Measurements from ENCODE around the gene KLK12.
"Not testable (repeated sequence)": the region's sequence is repeated elsewhere in the genome, so short reads cannot be mapped to it uniquely, and the experiment has no call there.

The KLK12 gene

DNA sequence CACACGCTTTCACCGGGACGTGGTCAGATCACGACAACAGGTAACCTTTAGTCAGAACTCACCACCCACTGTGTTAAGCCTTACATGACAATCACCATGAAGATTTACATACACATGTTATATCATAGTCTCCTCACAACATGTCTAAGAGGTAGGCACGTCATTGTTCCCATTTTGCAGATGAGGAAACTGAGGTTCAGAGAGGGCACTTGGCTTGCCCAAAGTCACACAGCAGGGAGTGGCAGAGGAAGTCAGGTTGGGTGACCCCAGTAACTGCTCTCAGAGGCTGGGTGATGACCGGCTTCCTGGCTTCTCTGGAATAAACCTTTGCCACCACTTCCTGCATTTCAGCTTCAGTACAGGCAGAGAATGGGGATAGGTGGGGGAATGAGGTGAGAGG, 20.6 kb downstream of the KLK12 start:
- DNase-seq: no peak

GRCh38 chr19:51012661-51013190, 22.1 kb downstream of the KLK12 start:
- DNase-seq: no peak

GRCh38 chr19:51010066-51010795, 24.6 kb downstream of the KLK12 start:
- DNase-seq: no peak

DNA sequence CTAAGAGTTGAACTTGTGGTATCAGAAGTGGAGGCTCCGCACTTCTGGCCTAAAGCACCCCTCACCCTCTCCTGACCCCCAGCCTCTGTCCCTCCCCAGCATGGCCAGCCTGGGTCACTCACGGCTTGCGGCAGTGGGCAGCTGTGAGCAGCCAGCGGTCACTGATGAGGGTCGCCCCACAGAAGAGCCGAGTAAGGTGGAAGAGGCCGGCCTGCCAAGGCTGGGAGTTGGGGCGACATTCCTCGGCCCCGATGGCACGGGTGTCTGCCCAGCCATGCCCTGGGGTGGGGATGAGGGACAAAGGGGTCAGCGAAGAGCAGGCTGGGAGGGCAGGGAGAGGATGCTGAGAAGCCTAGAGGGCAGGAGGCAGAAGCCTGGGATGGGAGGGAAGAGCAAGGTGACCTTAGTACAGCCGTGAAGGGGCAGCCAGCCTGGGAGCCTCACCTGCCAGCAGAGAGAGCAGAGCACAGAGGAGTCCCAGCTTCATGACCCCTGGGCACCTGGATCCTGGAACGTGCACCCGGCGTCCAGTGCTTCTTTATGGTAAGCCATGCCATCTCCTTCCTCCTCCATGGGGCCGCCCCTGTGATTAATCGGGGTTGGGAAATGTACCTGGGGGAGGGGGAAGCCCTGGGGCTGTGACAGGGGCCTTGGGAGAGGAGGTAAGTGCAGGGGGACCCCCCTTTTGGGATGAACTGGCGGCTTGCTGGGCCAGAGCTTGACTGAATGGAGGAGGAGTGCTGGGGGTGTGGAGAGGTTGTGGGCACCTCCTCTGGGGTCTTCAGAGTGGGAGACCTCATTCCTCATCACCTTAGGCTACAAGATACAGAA, 25.5 kb downstream of the KLK12 start:
- DNase-seq: no peak

DNA sequence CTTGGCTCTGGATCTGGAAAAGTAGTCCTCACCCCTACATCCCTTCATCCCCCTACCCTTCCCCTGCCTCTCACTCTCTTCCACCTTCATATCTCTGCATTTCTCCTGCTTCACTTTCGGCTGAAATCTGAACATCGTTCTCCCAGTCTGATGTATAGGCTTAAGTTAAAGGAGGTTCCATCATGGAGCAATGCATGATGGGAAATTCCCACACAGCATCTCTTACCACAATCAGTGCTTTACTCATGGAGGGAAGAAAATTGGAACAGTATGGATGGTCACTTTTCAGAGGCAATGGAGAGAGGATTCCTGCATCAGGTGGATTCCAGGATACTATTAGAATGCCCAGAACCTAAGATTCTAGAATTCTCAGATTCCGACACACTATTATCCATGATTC, 27.3 kb downstream of the KLK12 start:
- no peak for DNase-seq

- DNase-seq: no peak
Observed at GRCh38 chr19:51006406-51006805, 28.4 kb downstream of the KLK12 start.

DNA sequence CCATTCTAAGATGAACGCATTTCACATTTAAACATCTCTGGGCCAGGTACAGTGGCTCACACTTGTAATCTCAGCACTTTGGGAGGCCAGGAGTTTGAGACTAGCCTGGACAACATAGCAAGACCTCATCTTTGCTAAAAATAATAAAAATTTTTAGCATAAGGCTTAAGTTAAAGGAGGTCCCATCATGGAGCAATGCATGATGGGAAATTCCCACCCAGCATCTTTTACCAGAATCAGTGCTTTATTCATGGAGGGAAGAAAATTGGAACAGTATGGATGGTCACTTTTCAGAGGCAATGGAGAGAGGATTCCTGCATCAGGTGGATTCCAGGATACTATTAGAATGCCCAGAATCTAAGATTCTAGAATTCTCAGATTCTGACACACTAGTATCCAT, 29.6 kb downstream of the KLK12 start:
- DNase-seq: no peak

DNA sequence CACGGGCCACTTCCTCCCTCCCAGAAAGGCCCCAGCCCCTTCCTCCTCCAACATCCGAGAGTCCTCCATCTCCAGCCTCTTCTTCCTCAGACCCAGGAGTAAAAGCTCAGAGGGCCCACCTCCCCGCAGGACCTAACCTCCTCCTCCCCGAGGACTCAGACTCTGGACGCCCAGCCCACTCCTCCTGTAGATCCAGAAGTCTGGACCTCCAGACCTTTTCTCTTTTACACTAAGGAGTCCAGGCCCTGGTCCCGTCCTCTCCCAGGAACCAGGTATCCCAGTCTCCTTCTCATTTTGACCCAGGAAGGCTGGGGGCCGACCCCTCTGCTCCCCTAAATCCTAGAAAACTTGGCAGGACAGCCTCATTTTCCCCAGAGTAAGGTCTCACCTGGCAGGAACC, 31.5 kb downstream of the KLK12 start:
- DNase-seq: no peak

DNA sequence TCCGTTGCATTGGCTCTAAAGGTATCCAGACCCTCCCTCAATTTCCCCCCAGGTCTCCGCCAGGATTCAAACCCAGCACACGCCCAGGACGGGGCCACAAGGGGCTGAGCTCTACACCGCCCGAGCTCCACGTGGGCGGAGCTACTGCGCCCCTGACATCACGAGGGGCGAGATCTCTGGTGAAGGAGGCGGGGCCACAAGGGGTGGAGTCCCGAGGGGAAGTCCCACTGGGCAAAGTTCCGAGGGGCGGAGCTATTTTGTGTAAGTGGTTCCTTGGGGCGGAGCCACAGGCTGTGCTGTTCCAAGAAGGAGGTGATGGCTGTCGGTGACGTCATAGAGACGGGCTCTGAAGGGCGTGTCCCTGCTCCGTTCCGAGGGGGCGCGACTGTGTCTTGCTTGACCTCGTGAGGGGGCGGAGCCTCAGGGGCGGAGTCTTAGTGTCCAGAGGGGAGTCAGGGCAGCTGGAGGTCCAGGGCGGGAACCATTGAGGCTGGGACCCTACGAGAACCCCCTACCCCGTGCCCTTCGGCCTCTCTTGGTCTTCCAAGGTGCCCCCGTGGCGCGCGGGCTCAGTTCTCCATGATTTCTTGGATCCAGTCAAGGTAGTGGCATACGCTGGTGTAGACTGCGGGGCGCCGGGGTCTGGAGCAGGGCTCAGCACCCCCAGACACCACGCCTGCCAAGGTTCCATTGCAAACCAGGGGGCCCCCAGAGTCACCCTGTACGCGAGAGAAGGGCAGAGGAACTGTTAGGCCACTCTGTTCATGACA, 32.1 kb downstream of the KLK12 start:
- no peak for DNase-seq

DNA sequence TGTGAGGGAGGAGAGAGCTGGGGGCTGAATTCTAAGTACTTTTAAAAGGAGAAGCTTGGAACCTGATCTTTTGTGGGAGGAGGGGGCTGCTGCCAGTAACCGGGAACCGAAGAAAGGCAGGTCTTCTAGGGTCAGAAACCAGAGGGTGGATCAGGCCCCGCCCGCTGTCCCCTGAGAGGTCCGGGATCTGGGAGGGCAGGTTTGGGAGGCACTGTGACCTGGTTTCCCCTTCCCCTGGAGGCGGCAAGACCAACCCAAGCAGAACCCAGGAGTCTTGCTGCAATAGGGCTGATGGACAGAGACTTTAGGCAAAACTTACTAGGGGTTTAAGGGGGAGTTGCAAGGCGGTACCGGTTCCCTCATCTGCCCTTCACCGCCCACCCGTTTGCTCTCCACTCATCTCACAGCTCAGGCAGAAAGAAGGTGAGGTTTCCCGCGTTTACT, 32.7 kb downstream of the KLK12 start:
- no peak for DNase-seq

- DNase-seq: no peak
Observed at GRCh38 chr19:51001515-51001914, 33.3 kb downstream of the KLK12 start, which contains the start of gene KLK8. TSS of gene KLK8 (minus strand) at chr19:51001604. CDS start at chr19:51001167, 437 bp downstream.

- DNase-seq: no peak
Observed at GRCh38 chr19:51000981-51001380, 33.8 kb downstream of the KLK12 start.

DNA sequence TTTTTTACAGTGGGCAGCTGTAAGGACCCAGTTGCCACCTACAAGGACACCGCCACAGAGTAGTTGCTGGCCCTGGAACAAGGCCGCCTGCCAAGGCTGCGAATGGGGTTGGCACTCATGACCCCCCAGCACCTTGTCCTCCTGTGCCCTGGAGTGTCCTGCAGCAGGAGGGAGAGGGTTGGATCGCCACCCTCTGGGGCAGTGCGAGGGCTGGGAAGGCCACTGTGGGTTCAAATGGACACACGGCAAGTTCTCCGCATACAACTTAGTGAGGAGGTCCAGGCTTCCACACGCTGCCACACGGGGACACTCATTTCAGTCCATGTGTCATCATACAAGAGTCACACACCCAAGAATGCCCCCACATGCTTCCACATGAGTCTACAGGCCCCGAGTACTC, 34.4 kb downstream of the KLK12 start:
- no peak for DNase-seq

DNA sequence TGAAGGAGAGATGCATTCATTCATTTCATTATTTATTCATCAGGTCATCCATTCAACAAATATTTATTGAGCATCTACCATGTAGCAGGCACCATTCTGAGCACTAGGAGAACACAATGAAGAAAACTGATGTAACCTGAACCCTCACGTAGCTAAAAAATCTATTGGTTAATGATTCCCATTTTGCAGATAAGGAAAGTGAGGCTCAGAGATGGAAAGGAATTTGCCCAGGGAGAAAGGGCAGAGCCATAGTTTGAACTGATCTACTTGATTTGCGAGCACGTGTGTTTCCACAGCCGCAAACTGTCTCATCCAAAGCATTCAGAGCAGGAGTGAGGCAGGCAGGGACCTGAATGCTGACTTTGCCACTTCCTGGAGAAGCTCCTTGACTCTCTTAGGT, 36.1 kb downstream of the KLK12 start:
- DNase-seq: no peak

- no peak for DNase-seq
Observed at GRCh38 chr19:50998061-50998460, 36.7 kb downstream of the KLK12 start.

DNA sequence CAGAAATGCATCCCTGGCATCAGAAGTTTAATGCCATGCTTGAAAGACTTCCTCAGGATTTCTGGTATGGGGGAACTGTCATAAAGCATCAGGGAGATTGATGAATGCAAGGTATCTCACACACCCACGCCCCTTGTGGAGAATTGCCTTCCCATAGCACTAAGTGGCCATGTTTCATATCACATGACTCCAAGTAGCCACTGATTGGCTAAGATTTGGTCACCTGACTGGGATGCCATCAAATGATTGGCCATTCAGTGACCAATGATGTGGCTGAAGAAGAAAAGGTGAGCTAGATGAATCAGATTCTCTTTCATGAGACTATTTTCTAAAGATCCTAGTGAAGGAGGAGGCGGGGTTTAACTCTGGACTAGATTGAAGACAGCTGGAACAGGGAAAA, 40.7 kb downstream of the KLK12 start:
- no peak for DNase-seq

DNA sequence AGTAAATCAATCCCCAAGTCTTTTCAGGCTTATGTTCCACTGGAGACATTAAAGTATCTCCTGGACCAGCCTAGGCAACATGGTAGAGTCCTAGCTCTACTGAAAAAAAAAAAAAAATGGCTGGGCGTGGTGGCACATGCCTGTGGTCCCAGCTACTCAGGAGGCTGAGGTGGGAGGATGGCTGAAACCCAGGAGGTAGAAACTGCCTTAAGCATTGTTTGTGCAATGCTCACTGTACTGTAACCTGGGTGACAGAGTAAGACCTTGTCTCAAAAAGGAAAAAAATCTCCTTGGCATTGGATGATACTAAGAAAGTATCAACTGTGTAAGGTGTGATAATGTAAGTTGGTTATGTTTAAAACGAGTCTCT, 42.2 kb downstream of the KLK12 start:
- DNase-seq: no peak

DNA sequence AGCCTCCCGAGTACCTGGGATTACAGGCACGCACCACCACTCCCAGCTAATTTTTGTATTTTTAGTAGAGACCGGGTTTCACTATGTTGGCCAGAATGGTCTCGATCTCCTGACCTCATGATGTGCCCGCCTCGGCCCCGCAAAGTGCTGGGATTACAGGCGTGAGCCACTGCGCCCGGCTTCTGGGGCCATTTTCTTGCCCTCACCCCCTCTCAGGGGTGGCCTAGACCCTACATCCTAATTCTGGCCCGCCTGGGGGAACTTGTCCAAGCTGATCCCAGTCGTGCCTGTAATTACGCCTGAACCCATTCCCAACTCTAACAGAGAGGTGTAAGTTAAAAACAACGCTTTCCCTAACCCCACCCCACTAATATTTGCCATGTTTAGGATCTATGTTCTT, 50.4 kb downstream of the KLK12 start:
- DNase-seq: not testable (repeated sequence)

DNA sequence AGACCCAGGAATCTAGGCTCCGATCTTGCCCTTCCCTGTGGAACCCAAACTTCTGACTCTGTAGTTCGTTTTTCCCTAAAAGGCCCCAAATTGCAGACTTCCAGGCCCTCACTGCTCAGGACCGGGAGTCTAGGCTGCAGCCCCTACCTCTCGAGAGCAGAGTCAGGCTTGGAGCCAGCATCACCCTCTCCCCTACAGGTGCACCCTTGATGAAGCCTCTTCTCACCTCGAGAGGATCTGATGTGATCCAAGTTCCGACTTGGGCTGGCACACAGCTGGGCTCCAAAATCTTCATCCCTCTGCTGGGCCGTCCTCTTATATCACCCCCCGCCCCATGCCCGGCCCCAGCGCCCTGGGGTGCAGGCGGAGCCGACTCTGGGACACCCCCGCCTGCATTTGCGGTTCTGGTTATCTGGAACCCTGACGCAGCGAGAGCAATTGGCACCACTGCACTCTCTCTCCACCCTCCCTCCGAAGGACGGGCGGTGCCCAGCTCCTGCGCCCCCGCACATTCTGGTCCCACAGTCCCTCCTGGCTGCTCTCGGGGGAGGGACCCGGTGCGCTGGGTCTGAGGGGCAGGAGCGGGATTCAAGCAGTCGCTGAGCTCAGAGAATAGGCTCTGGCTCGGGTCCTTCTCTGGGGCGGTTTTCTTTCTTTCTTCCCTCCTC, 51.0 kb downstream of the KLK12 start, which contains the start of gene KLK7:
KLK7 (minus strand) TSS at position 293 of the 668 bp plus-strand sequence. CDS start 1,518 bp downstream, outside the sequence.
- DNase-seq: no peak

- no peak for DNase-seq
Observed at GRCh38 chr19:50982186-50982585, 52.6 kb downstream of the KLK12 start.

- no peak for DNase-seq
Observed at GRCh38 chr19:50981587-50982146, 53.1 kb downstream of the KLK12 start.

DNA sequence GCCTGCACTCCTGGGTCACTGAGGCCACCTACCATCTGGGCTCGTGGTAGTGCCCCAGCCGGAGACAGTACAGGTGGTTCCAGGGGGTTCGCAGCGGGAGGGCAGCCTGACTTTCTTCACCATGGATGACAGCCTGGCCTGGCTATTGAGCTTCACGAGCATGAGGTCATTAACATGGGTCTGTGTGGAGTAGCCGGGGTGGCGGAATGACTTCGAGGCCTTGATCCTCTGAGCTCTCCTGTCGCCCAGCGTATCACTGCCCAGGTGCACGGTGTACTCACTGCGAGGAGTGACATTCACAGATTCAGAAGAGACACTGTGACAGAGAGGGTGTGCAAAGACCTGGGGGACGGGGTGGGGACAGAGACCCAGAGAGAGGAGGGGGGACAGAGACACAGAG, 54.6 kb downstream of the KLK12 start:
- DNase-seq: no peak

Measured in T1000 (cell line).